HCT116 (cell line): ENCODE results near the gene CRNN. TPM values are rescaled to one million over a fixed set of nuclear protein-coding genes. Genes with fewer than 3 reads are reported as not detected.

Source experiments
- ATAC-seq: fragments of 200-7000 bp; cut with Tn5 transposase; 2 replicates; pipeline ENCODE4 v1.9.1; 2020; ENCODE audit warnings: mild to moderate bottlenecking, moderate library complexity
- Bru-seq: library from RNA; stranded (reverse); fragments of 400-500 nt; gene quantifications from one replicate; lab custom pipeline; 2021; lab: Mats Ljungman, UMichigan
- BruChase-seq, 2 experiments: library from RNA; stranded (reverse); fragments of 400-500 nt; gene quantifications; one replicate each; lab custom pipeline; 2021; lab: Mats Ljungman, UMichigan
- BruUV-seq: library from RNA; stranded (reverse); fragments of 400-500 nt; replicated peaks from 2 replicates; lab custom pipeline; 2021; lab: Mats Ljungman, UMichigan
- CTCF ChIA-PET: fragments of 300-600 bp; sonication (Branson Sonifier 250); formaldehyde crosslinking; loops from one replicate; lab custom pipeline; 2021; ENCODE audit warnings: antibody characterized with exemption; lab: Charles Lee
- POLR2A ChIA-PET: fragments of 300-600, 350-600 bp; sonication (Branson Sonifier 250); formaldehyde crosslinking; loops from one replicate; lab custom pipeline; 2021; ENCODE audit warnings: antibody characterized with exemption; lab: Charles Lee
- RAD21 ChIA-PET, 2 experiments: fragments of 300-600 bp; sonication (Branson Sonifier 250); formaldehyde crosslinking; loops; one replicate each; lab custom pipeline; 2023; ENCODE audit warnings: low total read pairs in 2 of 2; ENCODE audit not compliant: uncharacterized antibody in 2 of 2, unreplicated experiment in 2 of 2, low non-redundant PET in 1 of 2; lab: Charles Lee
- DNase-seq: peaks from one replicate; pipeline ENCODE4 v3.0.0-alpha.2; 2010; ENCODE audit warnings: low read depth, low spot score
- H2AFZ ChIP-seq: fragments of 200-600 bp; shearing (Covaris generic), sonication (generic); 2 replicates; pipeline ENCODE4 v1.6.1; 2017; ENCODE audit warnings: low read depth, mixed run types, mixed read lengths, antibody characterized with exemption, low read length; ENCODE audit not compliant: poor library complexity, severe bottlenecking
- H3K27ac ChIP-seq: 2 replicates; pipeline ENCODE4 v1.5.1; 2012; ENCODE audit warnings: low read depth, low read length
- H3K27me3 ChIP-seq: fragments of 200-600 bp; sonication (generic); 2 replicates; pipeline ENCODE4 v1.6.1; 2016; ENCODE audit warnings: mixed run types, low read length, mixed read lengths; ENCODE audit not compliant: insufficient read depth
- H3K36me3 ChIP-seq, 2 experiments: fragments of 200-500 bp in 1 of 2; fragments of 200-600 bp in 1 of 2; sonication (Bioruptor generic) in 1 of 2; sonication (generic) in 1 of 2; 2 replicates each; pipeline versions ENCODE4 v1.5.1 to v1.6.1; 2014 to 2016; ENCODE audit warnings: low read length in 2 of 2, inconsistent platforms in 1 of 2, mixed read lengths in 1 of 2, mixed run types in 1 of 2; ENCODE audit not compliant: insufficient read depth in 2 of 2, control insufficient read depth in 1 of 2
- H3K4me1 ChIP-seq, 2 experiments: fragments of 200-600 bp in 1 of 2; sonication (generic) in 1 of 2; 2 replicates each; pipeline versions ENCODE4 v1.5.1 to v1.6.1; 2012 to 2017; ENCODE audit warnings: low read length in 2 of 2, inconsistent platforms in 1 of 2, mild to moderate bottlenecking in 1 of 2, mixed read lengths in 1 of 2, mixed run types in 1 of 2, moderate library complexity in 1 of 2; ENCODE audit not compliant: insufficient read depth in 2 of 2, control insufficient read depth in 1 of 2
- H3K4me2 ChIP-seq: fragments of 200-600 bp; sonication (generic); 2 replicates; pipeline ENCODE4 v1.6.1; 2017; ENCODE audit warnings: mixed run types, low read length, mixed read lengths
- H3K4me3 ChIP-seq, 2 experiments: fragments of 200-600 bp in 1 of 2; sonication (generic) in 1 of 2; replicated peaks in 1 of 2; 2 replicates each; pipeline ENCODE4 v1.5.1; 2011 to 2016; ENCODE audit warnings: low read length in 2 of 2, control low read depth in 1 of 2, low read depth in 1 of 2, mild to moderate bottlenecking in 1 of 2, mixed read lengths in 1 of 2, mixed run types in 1 of 2
- H3K79me2 ChIP-seq: fragments of 200-600 bp; sonication (generic); 2 replicates; pipeline ENCODE4 v1.6.1; 2017; ENCODE audit warnings: mild to moderate bottlenecking, mixed run types, low read length, moderate library complexity, mixed read lengths; ENCODE audit not compliant: insufficient read depth
- H3K9ac ChIP-seq: fragments of 200-600 bp; sonication (generic); 2 replicates; pipeline ENCODE4 v1.6.1; 2016; ENCODE audit warnings: low read length, mixed read lengths
- H3K9me2 ChIP-seq: fragments of 200-600 bp; sonication (generic), shearing (Covaris generic); 2 replicates; pipeline ENCODE4 v1.6.1; 2017; ENCODE audit warnings: mixed run types, mild to moderate bottlenecking, moderate library complexity; ENCODE audit not compliant: insufficient read depth
- H3K9me3 ChIP-seq, 2 experiments: fragments of 200-500 bp in 1 of 2; fragments of 200-600 bp in 1 of 2; sonication (Bioruptor generic) in 1 of 2; sonication (generic) in 1 of 2; 2 replicates each; pipeline ENCODE4 v1.6.1; 2014 to 2017; ENCODE audit warnings: low read length in 2 of 2, mixed read lengths in 2 of 2, inconsistent platforms in 1 of 2, low read depth in 1 of 2, mild to moderate bottlenecking in 1 of 2, mixed run types in 1 of 2, moderate library complexity in 1 of 2; ENCODE audit not compliant: control insufficient read depth in 1 of 2, insufficient read depth in 1 of 2
- H4K20me1 ChIP-seq: fragments of 200-600 bp; sonication (generic), shearing (Covaris generic); 2 replicates; pipeline ENCODE4 v1.6.1; 2017; ENCODE audit warnings: mixed run types, mild to moderate bottlenecking, moderate library complexity; ENCODE audit not compliant: insufficient read depth
- CBX3 ChIP-seq: IDR thresholded peaks from 2 replicates; pipeline ENCODE4 v1.6.1; 2012; ENCODE audit warnings: low read depth
- CEBPB ChIP-seq: IDR thresholded peaks from 2 replicates; pipeline ENCODE4 v1.6.1; 2012; ENCODE audit warnings: low read depth
- EGR1 ChIP-seq: IDR thresholded peaks from 2 replicates; pipeline ENCODE4 v1.6.1; 2012; ENCODE audit warnings: low read depth
- EZH2 ChIP-seq: fragments of 200-600 bp; sonication (generic); IDR thresholded peaks from 2 replicates; pipeline ENCODE4 v1.6.1; 2017; ENCODE audit warnings: antibody characterized with exemption, mixed run types
- EZH2phosphoT487 ChIP-seq: fragments of 200-600 bp; IDR thresholded peaks from 2 replicates; pipeline ENCODE4 v1.6.1; 2018; ENCODE audit warnings: antibody characterized with exemption, borderline replicate concordance
- JUND ChIP-seq: IDR thresholded peaks from 2 replicates; pipeline ENCODE4 v1.6.1; 2012
- POLR2AphosphoS5 ChIP-seq: IDR thresholded peaks from 2 replicates; pipeline ENCODE4 v1.6.1; 2011; ENCODE audit warnings: mild to moderate bottlenecking, low read depth, low read length, moderate library complexity
- RAD21 ChIP-seq: IDR thresholded peaks from 2 replicates; pipeline ENCODE4 v1.6.1; 2012; ENCODE audit warnings: low read depth, mild to moderate bottlenecking
- SIN3A ChIP-seq: IDR thresholded peaks from 2 replicates; pipeline ENCODE4 v1.6.1; 2012; ENCODE audit warnings: low read depth
- SP1 ChIP-seq: IDR thresholded peaks from 2 replicates; pipeline ENCODE4 v1.6.1; 2012; ENCODE audit warnings: low read depth
- SRF ChIP-seq: IDR thresholded peaks from 2 replicates; pipeline ENCODE4 v1.6.1; 2012; ENCODE audit warnings: low read depth
- TCF7L2 ChIP-seq: IDR thresholded peaks from 2 replicates; pipeline ENCODE4 v1.7.0; 2011; ENCODE audit warnings: borderline replicate concordance, inconsistent platforms; ENCODE audit not compliant: insufficient read depth, insufficient read length; ENCODE audit errors: extremely low read depth
- ZFX ChIP-seq: fragments of 450-650 bp; IDR thresholded peaks from 2 replicates; pipeline ENCODE4 v1.6.1; 2017
- ZNF274 ChIP-seq: fragments of 200-500 bp; sonication (Bioruptor generic); IDR thresholded peaks from 2 replicates; pipeline ENCODE4 v1.6.1; 2014; ENCODE audit warnings: mild to moderate bottlenecking, low read depth, low read length, inconsistent platforms
- intact Hi-C: fragments of 100-400 bp; cut with micrococcal nuclease; formaldehyde crosslinking; loops from 2 replicates; pipeline ENCODE4 v1.10.0; 2022
- long read RNA-seq: library from polyadenylated mRNA; unstranded; transcript quantifications from one replicate; pipeline ENCODE4 v2.0.0, GENCODE V29; 2021; ENCODE audit not compliant: unreplicated experiment
- polyA plus RNA-seq: library from polyadenylated mRNA; unstranded; fragments of >200 nt; gene quantifications from 2 replicates; pipeline ENCODE4 v1.2.1, GENCODE V29; 2012; ENCODE audit warnings: missing spikeins
- total RNA-seq: library from RNA; stranded (reverse); gene quantifications from one replicate; pipeline ENCODE4 v1.2.1, GENCODE V29; 2021; ENCODE audit not compliant: unreplicated experiment
- TF ChIP-seq, protein P1 (sequence below): IDR thresholded peaks from 2 replicates; pipeline ENCODE4 v1.6.1; 2012
- TF ChIP-seq, protein P2 (sequence below): IDR thresholded peaks from 2 replicates; pipeline ENCODE4 v1.6.1; 2011; ENCODE audit warnings: mild to moderate bottlenecking, low read length, moderate library complexity; ENCODE audit not compliant: insufficient replicate concordance; ENCODE audit errors: extremely low read depth
- TF ChIP-seq, protein P3 (sequence below), 3 experiments: fragments of 200-600 bp in 1 of 3; sonication (generic) in 1 of 3; IDR thresholded peaks in 2 of 3; conservative IDR thresholded peaks in 1 of 3; 2 replicates each; pipeline ENCODE4 v1.5.1; 2012 to 2017; ENCODE audit warnings: low read depth in 2 of 3, low read length in 2 of 3, antibody characterized with exemption in 1 of 3, borderline replicate concordance in 1 of 3, control low read depth in 1 of 3, mild to moderate bottlenecking in 1 of 3, mixed read lengths in 1 of 3, mixed run types in 1 of 3, moderate library complexity in 1 of 3; ENCODE audit not compliant: insufficient read depth in 1 of 3
- TF ChIP-seq, protein P4 (sequence below): IDR thresholded peaks from 2 replicates; pipeline ENCODE4 v1.6.1; 2012
- TF ChIP-seq, protein P5 (sequence below): IDR thresholded peaks from 2 replicates; pipeline ENCODE4 v1.6.1; 2012; ENCODE audit warnings: low read depth

CRNN gene
- total RNA-seq (not detected), Bru-seq, nascent RNA (not detected), BruChase-seq, experiment 1, labeled RNA remaining after a 6-hour chase (not detected), BruChase-seq, experiment 2, labeled RNA remaining after a 2-hour chase (not detected)
- not detected in 2 replicates for polyA plus RNA-seq
- long read RNA-seq, result 0 reads

DNA sequence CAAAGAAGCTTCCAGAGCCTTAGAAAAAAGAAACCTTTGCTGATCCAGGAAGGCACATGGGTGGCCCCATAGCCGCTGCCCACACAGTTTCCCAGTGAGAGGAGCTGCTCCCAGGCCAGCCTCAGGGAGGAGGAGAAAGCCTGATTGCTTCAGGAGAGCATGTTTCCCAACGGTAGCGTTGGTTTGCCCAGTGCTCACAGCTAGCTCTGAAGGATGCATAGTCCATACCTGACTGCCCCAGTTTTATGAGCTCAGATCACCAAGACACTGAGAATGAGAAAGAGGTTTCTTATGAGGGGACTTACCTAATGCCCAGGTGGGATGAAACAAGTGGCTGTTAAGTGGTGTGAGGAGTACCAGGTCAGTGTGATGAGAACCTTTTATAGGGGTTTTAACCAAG, at the start of gene CRNN:
Gene CRNN (minus strand): TSS at position 355 of the 400 bp plus-strand sequence. CDS start 2,030 bp downstream, outside the sequence.
- no peak for TF ChIP-seq SP1
- no peak for TF ChIP-seq POLR2AphosphoS5
- TF ChIP-seq TCF7L2, result no peak
- TF ChIP-seq ZFX, result no peak
- TF ChIP-seq, protein P1, sequence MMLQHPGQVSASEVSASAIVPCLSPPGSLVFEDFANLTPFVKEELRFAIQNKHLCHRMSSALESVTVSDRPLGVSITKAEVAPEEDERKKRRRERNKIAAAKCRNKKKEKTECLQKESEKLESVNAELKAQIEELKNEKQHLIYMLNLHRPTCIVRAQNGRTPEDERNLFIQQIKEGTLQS, result no peak
- TF ChIP-seq SIN3A, result no peak
- no peak for TF ChIP-seq EZH2
- TF ChIP-seq EGR1, result no peak
- TF ChIP-seq, protein P2, sequence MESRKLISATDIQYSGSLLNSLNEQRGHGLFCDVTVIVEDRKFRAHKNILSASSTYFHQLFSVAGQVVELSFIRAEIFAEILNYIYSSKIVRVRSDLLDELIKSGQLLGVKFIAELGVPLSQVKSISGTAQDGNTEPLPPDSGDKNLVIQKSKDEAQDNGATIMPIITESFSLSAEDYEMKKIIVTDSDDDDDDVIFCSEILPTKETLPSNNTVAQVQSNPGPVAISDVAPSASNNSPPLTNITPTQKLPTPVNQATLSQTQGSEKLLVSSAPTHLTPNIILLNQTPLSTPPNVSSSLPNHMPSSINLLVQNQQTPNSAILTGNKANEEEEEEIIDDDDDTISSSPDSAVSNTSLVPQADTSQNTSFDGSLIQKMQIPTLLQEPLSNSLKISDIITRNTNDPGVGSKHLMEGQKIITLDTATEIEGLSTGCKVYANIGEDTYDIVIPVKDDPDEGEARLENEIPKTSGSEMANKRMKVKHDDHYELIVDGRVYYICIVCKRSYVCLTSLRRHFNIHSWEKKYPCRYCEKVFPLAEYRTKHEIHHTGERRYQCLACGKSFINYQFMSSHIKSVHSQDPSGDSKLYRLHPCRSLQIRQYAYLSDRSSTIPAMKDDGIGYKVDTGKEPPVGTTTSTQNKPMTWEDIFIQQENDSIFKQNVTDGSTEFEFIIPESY, result no peak
- no peak for TF ChIP-seq EZH2phosphoT487
- TF ChIP-seq CEBPB, result no peak
- no peak for TF ChIP-seq ZNF274
- TF ChIP-seq, protein P3, sequence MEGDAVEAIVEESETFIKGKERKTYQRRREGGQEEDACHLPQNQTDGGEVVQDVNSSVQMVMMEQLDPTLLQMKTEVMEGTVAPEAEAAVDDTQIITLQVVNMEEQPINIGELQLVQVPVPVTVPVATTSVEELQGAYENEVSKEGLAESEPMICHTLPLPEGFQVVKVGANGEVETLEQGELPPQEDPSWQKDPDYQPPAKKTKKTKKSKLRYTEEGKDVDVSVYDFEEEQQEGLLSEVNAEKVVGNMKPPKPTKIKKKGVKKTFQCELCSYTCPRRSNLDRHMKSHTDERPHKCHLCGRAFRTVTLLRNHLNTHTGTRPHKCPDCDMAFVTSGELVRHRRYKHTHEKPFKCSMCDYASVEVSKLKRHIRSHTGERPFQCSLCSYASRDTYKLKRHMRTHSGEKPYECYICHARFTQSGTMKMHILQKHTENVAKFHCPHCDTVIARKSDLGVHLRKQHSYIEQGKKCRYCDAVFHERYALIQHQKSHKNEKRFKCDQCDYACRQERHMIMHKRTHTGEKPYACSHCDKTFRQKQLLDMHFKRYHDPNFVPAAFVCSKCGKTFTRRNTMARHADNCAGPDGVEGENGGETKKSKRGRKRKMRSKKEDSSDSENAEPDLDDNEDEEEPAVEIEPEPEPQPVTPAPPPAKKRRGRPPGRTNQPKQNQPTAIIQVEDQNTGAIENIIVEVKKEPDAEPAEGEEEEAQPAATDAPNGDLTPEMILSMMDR (IDR thresholded peaks at IDR 0.05 in 2 of 3, conservative IDR thresholded peaks at IDR 0.05 in 1 of 3; ENCODE audit: borderline replicate concordance in 1 of 3, insufficient read depth in 1 of 3, low read depth in 2 of 3, low read length in 2 of 3), result no peak
- TF ChIP-seq CBX3, result no peak
- no peak for TF ChIP-seq SRF
- TF ChIP-seq, protein P4, sequence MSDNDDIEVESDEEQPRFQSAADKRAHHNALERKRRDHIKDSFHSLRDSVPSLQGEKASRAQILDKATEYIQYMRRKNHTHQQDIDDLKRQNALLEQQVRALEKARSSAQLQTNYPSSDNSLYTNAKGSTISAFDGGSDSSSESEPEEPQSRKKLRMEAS, result no peak
- no peak for TF ChIP-seq JUND
- TF ChIP-seq, protein P5, sequence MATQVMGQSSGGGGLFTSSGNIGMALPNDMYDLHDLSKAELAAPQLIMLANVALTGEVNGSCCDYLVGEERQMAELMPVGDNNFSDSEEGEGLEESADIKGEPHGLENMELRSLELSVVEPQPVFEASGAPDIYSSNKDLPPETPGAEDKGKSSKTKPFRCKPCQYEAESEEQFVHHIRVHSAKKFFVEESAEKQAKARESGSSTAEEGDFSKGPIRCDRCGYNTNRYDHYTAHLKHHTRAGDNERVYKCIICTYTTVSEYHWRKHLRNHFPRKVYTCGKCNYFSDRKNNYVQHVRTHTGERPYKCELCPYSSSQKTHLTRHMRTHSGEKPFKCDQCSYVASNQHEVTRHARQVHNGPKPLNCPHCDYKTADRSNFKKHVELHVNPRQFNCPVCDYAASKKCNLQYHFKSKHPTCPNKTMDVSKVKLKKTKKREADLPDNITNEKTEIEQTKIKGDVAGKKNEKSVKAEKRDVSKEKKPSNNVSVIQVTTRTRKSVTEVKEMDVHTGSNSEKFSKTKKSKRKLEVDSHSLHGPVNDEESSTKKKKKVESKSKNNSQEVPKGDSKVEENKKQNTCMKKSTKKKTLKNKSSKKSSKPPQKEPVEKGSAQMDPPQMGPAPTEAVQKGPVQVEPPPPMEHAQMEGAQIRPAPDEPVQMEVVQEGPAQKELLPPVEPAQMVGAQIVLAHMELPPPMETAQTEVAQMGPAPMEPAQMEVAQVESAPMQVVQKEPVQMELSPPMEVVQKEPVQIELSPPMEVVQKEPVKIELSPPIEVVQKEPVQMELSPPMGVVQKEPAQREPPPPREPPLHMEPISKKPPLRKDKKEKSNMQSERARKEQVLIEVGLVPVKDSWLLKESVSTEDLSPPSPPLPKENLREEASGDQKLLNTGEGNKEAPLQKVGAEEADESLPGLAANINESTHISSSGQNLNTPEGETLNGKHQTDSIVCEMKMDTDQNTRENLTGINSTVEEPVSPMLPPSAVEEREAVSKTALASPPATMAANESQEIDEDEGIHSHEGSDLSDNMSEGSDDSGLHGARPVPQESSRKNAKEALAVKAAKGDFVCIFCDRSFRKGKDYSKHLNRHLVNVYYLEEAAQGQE, result no peak
- TF ChIP-seq RAD21, result no peak
- TF ChIP-seq, all 23 proteins: peak for 0
- H4K20me1 ChIP-seq, result no peaks in the 10 kb centered on the region
- H3K9ac ChIP-seq, result no peak within 1 kb of the TSS
- no peaks in the 10 kb centered on the region for H3K36me3 ChIP-seq
- no peaks in the 10 kb centered on the region for H3K4me1 ChIP-seq
- DNase-seq (no peak), ATAC-seq (no peak)
- BruUV-seq, result no TSS peak
- CTCF ChIA-PET, result interaction anchor here (1.3 to 2.8 kb wide), 2 partner anchors 15 to 27 kb away, joined by 5 to 10 read pairs; no protein-coding TSS in a partner anchor
- POLR2A ChIA-PET, result no interaction called here
- H3K9me3 ChIP-seq, result no peaks in the 10 kb centered on the region
- H3K9me2 ChIP-seq, result no peaks in the 10 kb centered on the region
- RAD21 ChIA-PET, result no interaction called here
- no peak within 1 kb of the TSS for H3K4me2 ChIP-seq
- no peak within 1 kb of the TSS for H2AFZ ChIP-seq
- peaks cover 14% of the 10 kb centered on the region; the same call in 1 of the 2 replicates for H3K27me3 ChIP-seq
- intact Hi-C loops, result no loop called here
- H3K4me3 ChIP-seq, result no peak within 1 kb of the TSS
- no peak within 1 kb of the TSS for H3K27ac ChIP-seq
- H3K79me2 ChIP-seq, result no peaks in the 10 kb centered on the region
